Activated naive CD8-positive, alpha-beta T cell (primary cell): Measurements from ENCODE around the gene ZSCAN5A.

Experiments used
- H3K27ac Mint-ChIP-seq: one replicate; pipeline ENCODE4 v1.8.0; 2021; ENCODE audit warnings: mixed read lengths
- H3K27me3 Mint-ChIP-seq: one replicate; pipeline ENCODE4 v1.8.0; 2021; ENCODE audit warnings: mixed read lengths
- H3K36me3 Mint-ChIP-seq: one replicate; pipeline ENCODE4 v1.8.0; 2021; ENCODE audit warnings: mixed read lengths
- H3K4me1 Mint-ChIP-seq: one replicate; pipeline ENCODE4 v1.8.0; 2021; ENCODE audit warnings: low read depth, mixed read lengths
- H3K4me3 Mint-ChIP-seq: one replicate; pipeline ENCODE4 v1.8.0; 2021; ENCODE audit warnings: mild to moderate bottlenecking, mixed read lengths
- H3K9me3 Mint-ChIP-seq: one replicate; pipeline ENCODE4 v1.8.0; 2021; ENCODE audit warnings: low read depth, mixed read lengths

The ZSCAN5A gene

DNA sequence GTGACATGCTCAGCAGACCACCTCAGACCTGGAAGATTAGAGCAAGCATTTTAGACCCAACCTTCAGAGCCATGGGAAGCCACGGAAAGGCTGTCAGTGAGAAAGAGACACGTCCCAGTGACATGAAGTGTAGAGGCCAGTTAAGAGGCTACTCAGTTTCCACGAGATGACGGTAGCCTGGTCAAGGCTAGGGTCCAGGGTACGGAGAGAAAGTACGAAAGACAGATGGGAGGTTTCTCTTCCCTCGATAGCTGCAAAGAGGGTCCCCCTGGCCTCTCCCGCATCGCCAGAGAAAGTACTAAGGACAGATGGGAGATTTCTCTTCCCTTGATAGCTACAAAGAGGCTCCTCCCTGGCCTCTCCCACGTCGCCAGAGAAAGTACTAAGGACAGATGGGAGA lies 8.6 kb downstream of the ZSCAN5A start:
- Mint-ChIP-seq H3K27me3 (no peaks in the 10 kb centered on the region), H3K36me3 (peaks cover 21% of the 10 kb centered on the region)

GRCh38 chr19:56304243-56304642 lies 10.4 kb downstream of the ZSCAN5A start:
- no peaks in the 10 kb centered on the region for H3K27me3 Mint-ChIP-seq
- H3K4me3 Mint-ChIP-seq, result no peak overlapping the region
- peaks cover 20% of the 10 kb centered on the region for H3K36me3 Mint-ChIP-seq
- H3K9me3 Mint-ChIP-seq, result no peaks in the 10 kb centered on the region
- H3K27ac Mint-ChIP-seq, result no peak overlapping the region
- H3K4me1 Mint-ChIP-seq, result peaks cover 20% of the 10 kb centered on the region

More for the DNA sequence above, 8.6 kb downstream of the ZSCAN5A start:
- H3K9me3 Mint-ChIP-seq, result no peaks in the 10 kb centered on the region
- H3K27ac Mint-ChIP-seq, result no peak overlapping the region
- H3K4me1 Mint-ChIP-seq, result peaks cover 17% of the 10 kb centered on the region
- no peak overlapping the region for H3K4me3 Mint-ChIP-seq

DNA sequence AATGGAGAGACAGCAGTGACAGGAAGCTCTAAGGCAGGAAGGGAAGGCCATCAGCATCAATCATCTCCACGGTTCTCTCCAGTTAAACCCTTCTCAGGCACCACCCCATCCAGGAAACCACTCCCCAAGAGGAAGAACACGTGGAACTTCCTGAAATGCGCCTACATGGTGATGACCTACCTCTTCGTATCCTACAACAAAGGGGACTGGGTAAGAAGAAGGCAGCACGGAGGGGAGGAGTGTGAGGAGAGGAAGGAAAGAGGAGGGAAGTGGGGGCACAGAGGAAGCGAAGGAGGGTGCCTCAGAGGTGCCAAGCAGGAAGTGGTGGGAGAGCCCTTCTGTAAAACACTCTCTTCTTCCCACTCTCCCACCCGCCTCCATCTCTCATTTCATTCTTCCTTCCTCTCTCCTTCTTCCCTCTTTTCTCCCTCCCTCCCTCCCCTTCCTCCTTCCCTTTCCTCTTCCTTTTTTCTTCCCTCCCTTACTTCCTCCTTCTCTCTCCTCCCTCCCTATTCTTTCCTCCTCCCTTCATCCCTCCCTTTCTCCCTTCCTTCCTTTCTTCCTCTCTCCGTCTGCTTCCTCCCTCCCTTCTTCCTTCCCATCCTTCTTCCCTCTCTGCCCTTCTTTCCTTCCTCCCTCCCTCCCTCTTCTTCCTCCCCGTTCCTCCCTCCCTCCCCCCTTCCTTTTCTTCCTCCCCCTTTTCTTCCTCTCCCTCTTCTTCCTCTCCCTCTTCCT lies 12.6 kb downstream of the ZSCAN5A start:
- H3K36me3 Mint-ChIP-seq, result peaks cover 17% of the 10 kb centered on the region
- H3K27ac Mint-ChIP-seq, result peak overlapping the region; percentile 52
- no peaks in the 10 kb centered on the region for H3K27me3 Mint-ChIP-seq
- peaks cover 20% of the 10 kb centered on the region for H3K4me1 Mint-ChIP-seq
- H3K4me3 Mint-ChIP-seq, result peak overlapping the region; percentile 67
- no peaks in the 10 kb centered on the region for H3K9me3 Mint-ChIP-seq

DNA sequence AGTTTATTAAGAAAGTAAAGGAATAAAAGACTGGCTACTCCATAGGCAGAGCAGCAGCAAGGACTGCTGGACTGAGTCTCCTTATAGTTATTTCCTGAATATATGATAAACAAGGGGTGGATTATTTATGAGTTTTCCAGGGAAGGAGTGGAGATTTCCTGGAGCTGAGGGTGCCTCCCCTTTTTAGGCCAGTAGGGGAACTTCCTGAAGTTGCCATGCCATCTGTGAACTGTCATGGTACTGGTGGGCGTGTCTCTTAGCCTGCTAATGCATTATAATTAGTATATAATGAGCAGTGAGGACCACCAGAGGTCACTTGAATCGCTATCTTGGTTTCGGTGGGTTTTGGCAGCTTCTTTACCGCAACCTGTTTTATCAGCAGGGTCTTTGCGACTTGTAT lies 13.5 kb downstream of the ZSCAN5A start:
- H3K27ac Mint-ChIP-seq, result peak overlapping the region; percentile 52
- peak overlapping the region; percentile 67 for H3K4me3 Mint-ChIP-seq
- peaks cover 20% of the 10 kb centered on the region for H3K4me1 Mint-ChIP-seq
- no peaks in the 10 kb centered on the region for H3K9me3 Mint-ChIP-seq
- no peaks in the 10 kb centered on the region for H3K27me3 Mint-ChIP-seq
- peaks cover 19% of the 10 kb centered on the region for H3K36me3 Mint-ChIP-seq

DNA sequence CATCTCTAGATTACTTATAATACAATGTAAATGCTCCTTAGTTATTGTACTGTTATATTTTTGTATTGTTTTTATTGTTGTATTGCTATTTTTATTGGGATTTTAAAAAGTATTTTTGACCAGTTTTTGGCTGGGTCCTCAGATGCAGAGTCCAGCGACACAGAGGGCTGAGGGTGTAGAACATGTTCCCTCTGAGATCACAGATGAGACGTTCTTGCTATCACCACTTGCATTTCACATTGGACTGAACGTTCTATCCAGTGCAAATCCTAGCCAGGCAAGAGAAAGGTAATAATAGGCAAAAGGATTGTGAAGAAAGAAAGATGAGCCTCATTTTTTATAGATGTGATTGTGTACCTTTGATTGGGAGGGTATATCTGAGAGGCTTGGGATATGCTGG lies 15.0 kb downstream of the ZSCAN5A start:
- Mint-ChIP-seq H3K4me1 (peaks cover 20% of the 10 kb centered on the region), H3K9me3 (no peaks in the 10 kb centered on the region), H3K36me3 (peaks cover 15% of the 10 kb centered on the region), H3K4me3 (no peak overlapping the region), H3K27me3 (no peaks in the 10 kb centered on the region), H3K27ac (no peak overlapping the region)

- Mint-ChIP-seq H3K9me3 (no peaks in the 10 kb centered on the region), H3K36me3 (peaks cover 16% of the 10 kb centered on the region), H3K4me3 (no peak overlapping the region), H3K27me3 (no peaks in the 10 kb centered on the region), H3K27ac (no peak overlapping the region), H3K4me1 (peaks cover 12% of the 10 kb centered on the region)
Measured at GRCh38 chr19:56297010-56297409, 17.6 kb downstream of the ZSCAN5A start.

DNA sequence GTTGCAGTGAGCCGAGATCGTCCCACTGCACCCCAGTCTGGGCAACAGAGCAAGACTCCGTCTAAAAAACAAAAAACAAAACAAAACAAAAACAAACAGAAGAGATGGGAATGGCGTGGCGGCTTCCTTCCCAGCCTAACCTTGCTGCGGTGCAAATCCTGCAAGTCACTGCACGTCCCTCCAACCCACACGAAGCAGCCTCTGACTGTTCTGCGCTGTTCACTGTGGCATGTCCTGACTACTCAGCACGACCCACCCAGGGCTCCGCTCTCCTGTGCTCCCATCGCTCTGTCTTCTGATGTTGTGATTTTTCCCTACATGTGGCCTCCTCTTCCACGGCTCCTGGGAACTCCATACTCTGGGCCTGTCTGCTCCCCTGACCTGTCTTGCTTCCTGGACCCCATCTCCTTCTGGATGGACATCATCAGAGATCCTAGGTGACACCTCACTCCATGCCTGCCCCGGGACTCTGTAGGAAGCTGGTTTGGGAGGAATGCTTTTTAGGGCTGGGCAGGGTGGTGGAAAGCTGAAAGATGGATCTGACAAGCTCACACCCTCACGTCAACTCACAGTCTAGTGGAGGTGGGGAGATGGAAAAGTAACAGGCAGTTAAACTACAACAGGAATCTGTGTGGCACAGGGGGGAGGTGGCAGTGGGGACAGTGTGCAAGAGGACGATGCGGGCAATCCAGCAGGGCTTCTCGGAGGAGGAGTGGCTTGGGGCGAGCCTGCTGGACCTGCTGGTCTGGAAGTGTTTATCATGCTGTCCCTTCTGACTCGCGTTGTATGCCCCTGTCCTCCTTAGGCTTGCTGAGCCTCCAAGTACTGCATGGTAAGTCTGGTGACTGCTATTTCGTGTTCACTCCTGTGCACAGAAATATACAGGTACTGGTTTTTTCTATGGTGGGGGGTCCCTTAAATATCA lies 18.8 kb downstream of the ZSCAN5A start:
- Mint-ChIP-seq H3K4me1 (peaks cover 2% of the 10 kb centered on the region), H3K27me3 (no peaks in the 10 kb centered on the region), H3K36me3 (peaks cover 22% of the 10 kb centered on the region), H3K27ac (no peak overlapping the region), H3K9me3 (no peaks in the 10 kb centered on the region), H3K4me3 (no peak overlapping the region)

DNA sequence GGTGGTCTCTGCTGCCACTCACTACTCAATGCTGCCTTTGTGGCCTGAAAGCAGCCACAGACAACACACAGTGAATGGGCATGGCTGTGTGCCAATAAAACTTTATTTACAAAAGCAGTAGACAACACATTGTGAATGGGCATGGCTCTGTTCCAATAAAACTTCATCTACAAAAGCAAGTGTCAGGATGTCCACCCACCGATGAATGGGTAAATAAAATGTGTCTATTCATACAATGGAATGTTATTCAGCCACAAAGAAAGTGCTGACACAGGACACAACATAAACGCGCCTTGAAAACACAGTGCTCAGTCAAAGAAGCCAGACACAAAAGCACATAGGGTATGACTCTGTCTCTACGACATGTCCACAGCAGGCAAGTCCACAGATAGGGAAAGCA lies 20.1 kb downstream of the ZSCAN5A start:
- no peak overlapping the region for H3K4me3 Mint-ChIP-seq
- H3K27ac Mint-ChIP-seq, result no peak overlapping the region
- no peaks in the 10 kb centered on the region for H3K27me3 Mint-ChIP-seq
- peaks cover 22% of the 10 kb centered on the region for H3K36me3 Mint-ChIP-seq
- no peaks in the 10 kb centered on the region for H3K4me1 Mint-ChIP-seq
- H3K9me3 Mint-ChIP-seq, result no peaks in the 10 kb centered on the region

- H3K4me3 Mint-ChIP-seq, result no peak overlapping the region
- H3K9me3 Mint-ChIP-seq, result no peaks in the 10 kb centered on the region
- H3K36me3 Mint-ChIP-seq, result peaks cover 24% of the 10 kb centered on the region
- H3K27ac Mint-ChIP-seq, result no peak overlapping the region
- H3K27me3 Mint-ChIP-seq, result no peaks in the 10 kb centered on the region
- H3K4me1 Mint-ChIP-seq, result no peaks in the 10 kb centered on the region
Measured at GRCh38 chr19:56291867-56292266, 22.8 kb downstream of the ZSCAN5A start.

DNA sequence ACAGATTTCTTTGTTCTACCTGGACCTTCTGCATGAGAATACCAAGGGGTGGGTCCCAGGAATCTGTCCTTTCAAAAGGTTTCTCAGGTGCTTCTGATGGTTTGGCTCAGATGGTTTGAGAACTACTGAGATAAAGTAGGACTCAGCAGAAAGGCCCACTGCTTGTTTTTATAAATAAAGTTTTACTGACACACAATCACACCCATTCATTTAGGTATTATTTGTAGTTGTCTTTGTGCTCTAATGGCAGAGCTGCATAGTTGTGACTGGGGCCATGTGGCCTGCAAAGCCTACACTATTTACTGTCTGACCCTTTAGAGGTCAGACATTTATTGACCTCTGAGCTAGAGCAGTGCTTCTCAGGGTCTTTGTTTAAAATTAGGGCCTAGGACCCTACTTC lies 24.5 kb downstream of the ZSCAN5A start:
- Mint-ChIP-seq H3K27ac (no peak overlapping the region), H3K4me1 (no peaks in the 10 kb centered on the region), H3K27me3 (no peaks in the 10 kb centered on the region), H3K9me3 (no peaks in the 10 kb centered on the region), H3K4me3 (no peak overlapping the region), H3K36me3 (peaks cover 19% of the 10 kb centered on the region)

- Mint-ChIP-seq H3K36me3 (peaks cover 18% of the 10 kb centered on the region), H3K27me3 (no peaks in the 10 kb centered on the region), H3K9me3 (no peaks in the 10 kb centered on the region), H3K27ac (no peak overlapping the region), H3K4me3 (no peak overlapping the region), H3K4me1 (no peaks in the 10 kb centered on the region)
Measured at GRCh38 chr19:56284746-56285145, 29.9 kb downstream of the ZSCAN5A start.

GRCh38 chr19:56282809-56283208 lies 31.8 kb downstream of the ZSCAN5A start:
- peaks cover 15% of the 10 kb centered on the region for H3K36me3 Mint-ChIP-seq
- no peak overlapping the region for H3K4me3 Mint-ChIP-seq
- no peaks in the 10 kb centered on the region for H3K9me3 Mint-ChIP-seq
- H3K27me3 Mint-ChIP-seq, result no peaks in the 10 kb centered on the region
- no peak overlapping the region for H3K27ac Mint-ChIP-seq
- no peaks in the 10 kb centered on the region for H3K4me1 Mint-ChIP-seq

DNA sequence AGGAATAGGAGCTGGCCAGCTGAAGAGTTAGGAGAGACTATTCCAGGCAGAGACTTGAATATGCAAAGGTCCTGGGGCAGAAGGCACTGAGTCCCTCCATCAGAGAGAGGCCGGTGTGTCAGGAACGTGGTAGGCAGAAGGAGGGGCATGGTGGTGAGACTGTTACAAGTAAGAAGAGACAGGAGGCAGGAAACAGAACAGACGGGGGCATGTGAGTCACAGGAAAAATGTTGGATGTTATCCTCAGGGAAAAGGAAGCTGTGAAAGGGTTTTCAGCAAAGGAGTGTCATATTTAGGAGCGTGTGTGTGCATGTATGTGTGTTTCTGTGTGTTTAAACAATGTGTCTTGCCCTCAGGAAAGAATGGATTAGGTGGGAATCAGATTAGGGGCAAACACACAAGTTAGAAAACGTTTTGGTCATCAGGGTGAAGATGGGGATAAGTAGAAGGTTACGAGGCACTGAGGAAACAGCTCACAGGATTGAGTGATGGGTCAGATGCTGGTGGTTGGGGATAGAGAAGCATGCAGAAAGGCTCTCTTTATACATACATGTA lies 41.0 kb downstream of the ZSCAN5A start:
- Mint-ChIP-seq H3K27ac (no peak overlapping the region), H3K36me3 (peaks cover 34% of the 10 kb centered on the region), H3K4me1 (no peaks in the 10 kb centered on the region), H3K4me3 (no peak overlapping the region), H3K9me3 (no peaks in the 10 kb centered on the region), H3K27me3 (no peaks in the 10 kb centered on the region)

DNA sequence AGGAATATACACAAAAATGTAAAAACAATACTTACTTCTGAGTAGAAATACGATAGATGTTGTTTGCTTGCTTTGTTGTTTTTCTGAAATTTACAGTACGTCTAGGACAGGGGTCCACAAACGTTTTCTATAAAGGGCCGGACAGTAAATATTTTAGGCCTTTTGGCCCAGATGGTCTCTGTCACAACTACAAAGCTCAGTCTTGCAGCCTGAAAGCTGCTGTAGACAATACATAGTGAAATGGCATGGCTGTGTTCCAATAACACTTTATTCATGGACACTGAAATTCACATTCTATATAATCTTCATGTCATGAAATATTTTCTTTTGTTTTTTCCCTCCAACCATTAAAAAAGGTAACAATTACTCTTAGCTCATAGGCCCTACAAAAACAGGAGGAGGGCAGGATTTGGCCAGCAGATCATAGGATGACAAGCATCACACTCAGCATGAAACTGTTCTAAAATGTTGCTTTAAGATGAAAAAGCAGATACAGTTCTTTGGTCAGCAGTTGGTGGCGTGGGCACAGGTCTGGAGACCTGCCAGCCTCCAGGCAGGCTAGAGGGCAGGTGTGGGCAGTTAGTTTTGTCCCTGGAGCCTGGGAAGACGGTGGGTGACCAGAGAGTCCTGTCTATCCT lies 42.4 kb downstream of the ZSCAN5A start, which contains the start of gene EDDM13:
Gene EDDM13 (plus strand): TSS at position 588 of the 638 bp plus-strand sequence. CDS start 87 bp downstream, outside the sequence.
- Mint-ChIP-seq H3K4me3 (no peak within 1 kb of the TSS), H3K9me3 (no peaks in the 10 kb centered on the region), H3K4me1 (no peaks in the 10 kb centered on the region), H3K27ac (no peak within 1 kb of the TSS), H3K27me3 (no peaks in the 10 kb centered on the region), H3K36me3 (peaks cover 29% of the 10 kb centered on the region)

DNA sequence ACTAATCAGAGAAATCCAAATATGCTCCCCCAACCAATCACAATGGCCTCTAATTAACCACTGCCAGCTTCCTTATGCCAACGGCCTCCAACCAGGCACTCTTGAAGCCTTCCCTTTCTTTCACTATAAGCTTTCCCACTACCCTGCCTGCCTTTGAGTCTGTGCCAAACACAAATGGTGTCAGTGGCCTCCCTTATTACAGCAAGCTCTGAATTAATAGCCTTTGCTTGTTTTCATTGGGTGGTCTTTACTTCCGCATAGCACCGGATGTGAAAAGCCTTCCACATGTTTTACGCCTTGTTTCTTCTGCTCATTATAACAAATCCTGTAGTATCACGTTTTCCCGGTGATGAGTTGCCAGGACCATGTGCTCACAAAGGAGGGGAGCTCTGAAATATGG lies 43.5 kb downstream of the ZSCAN5A start:
- Mint-ChIP-seq H3K4me1 (no peaks in the 10 kb centered on the region), H3K4me3 (no peak overlapping the region), H3K9me3 (no peaks in the 10 kb centered on the region), H3K36me3 (peaks cover 24% of the 10 kb centered on the region), H3K27me3 (no peaks in the 10 kb centered on the region), H3K27ac (no peak overlapping the region)
